Lung microvascular endothelial cell (primary cell): ENCODE measurements around the gene HELQ. TPM values are rescaled to one million over a fixed set of nuclear protein-coding genes. Genes with fewer than 3 reads are reported as not detected.

Experiments used
- DNase-seq, 2 donors: peaks; one replicate each; pipeline versions ENCODE4 v3.0.0 to v3.0.0-alpha.2; 2010; ENCODE audit warnings: low read depth in 2 of 2
- total RNA-seq: library from RNA; depleted of rRNA; stranded (reverse); fragments of >200 nt; gene quantifications from 2 replicates; pipeline ENCODE4 v1.2.1, GENCODE V29; 2014

Gene HELQ
- total RNA-seq, 1 donor from 2014 or later, result 17.7 TPM

DNA sequence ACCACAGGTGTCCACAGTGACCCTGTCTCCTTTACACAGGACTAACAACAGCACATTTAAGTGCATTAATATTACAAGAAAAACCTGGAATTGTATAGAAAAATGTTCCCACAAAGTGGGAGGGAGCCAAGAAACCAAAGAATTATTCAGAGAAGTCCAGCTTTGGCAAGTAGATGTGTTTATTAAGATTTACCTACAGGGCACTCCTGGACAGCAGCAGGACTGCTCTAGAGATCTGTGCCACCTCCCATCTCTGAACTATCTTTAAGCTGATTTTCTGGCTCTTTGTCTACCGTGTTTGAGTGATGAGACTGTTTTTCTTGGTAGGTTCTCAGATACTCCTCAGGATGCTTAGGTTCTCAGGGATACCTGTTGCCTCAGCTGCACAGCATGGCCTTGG lies 82.7 kb downstream of the HELQ start:
- no peak for DNase-seq

DNA sequence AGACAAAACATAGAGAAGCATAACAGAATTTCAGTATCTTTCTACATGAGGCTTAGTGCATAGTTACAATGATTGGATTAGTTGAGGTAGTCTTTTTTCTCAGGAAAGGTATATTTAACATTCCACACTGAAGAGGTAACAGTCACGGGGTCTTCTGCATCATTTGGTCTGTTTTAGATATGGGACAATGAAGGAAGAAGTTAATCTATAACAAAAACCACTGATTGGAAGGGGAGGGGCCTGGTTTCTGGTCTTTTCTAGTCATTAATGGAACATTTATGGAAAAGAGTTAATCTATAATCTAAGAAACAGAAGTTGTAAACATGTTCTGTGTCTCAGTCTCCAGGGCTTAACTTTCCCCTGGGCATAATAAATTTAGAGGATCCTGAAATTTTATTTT lies 83.7 kb downstream of the HELQ start:
- DNase-seq, result no peak

DNA sequence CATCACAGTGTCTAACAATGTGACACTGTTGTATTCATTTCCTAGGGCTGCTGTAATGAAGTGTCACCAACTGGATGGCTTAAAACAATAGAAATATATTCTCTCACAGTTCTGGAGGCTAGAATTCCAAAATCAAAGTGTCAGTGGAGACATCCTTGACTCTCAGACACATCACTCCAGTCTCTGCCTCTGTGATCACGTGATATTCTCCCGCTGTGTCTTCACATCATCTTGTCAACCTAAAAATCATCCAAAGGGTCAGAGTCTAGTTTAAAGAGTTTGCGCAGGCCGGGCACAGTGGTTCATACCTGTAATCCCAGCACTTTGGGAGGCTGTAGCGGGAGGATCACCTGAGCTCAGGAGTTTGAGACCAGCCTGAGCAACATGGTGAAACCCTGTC lies 84.4 kb downstream of the HELQ start:
- DNase-seq, result no peak

DNA sequence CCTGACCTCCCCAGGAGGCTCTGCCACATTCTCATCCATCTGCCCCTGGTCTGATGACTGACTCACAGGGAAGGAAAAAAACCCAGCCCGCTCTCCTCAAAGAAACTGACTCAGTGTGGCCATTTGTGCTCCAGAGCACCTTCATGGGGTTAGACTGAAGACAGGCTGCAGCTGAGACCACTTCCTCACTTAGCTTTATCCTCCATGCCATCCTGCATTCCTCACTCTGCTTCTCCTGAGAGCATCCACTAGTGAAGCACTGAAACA lies 85.0 kb downstream of the HELQ start:
- DNase-seq, result peak in 1 of 2 donors; percentile 17

DNA sequence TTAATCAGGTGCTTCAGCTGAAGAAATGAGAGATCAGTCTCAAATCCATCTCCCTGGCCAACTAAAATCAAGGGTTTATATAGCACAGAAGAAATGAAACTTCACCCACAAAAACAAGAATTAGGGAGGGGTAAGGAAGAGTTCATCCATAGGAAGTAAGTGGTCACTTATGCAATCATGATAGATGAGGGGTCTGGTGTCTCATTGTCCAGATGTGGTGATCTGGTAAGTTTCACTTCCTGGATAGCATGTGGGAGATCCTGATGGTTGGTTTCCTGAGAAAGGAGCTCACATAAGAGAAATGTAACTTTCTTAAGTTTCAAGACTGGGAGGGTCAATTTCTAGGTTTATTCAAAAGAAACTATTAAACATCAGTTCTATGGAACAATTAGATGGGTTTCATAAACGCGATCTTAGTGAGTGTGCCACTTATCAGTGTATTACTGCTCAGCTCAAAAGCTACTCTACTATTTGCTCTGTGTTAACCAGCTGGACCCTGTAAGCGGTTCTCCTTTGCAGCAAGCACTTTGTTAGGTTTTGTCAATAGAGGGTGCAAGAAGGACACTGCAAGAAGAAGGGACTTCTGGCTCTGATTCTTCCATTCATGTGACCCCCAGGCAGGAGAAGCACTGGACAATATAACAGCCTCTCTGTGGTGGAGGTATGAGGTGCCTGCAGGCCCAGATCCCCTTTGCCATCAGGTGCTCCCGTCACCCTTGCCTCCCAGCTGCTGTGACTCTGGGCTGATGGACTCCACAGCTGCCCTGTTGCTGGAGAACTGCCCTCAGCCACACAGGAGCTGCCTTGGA lies 85.6 kb downstream of the HELQ start:
- peak in 1 of 2 donors; percentile 9 for DNase-seq

DNA sequence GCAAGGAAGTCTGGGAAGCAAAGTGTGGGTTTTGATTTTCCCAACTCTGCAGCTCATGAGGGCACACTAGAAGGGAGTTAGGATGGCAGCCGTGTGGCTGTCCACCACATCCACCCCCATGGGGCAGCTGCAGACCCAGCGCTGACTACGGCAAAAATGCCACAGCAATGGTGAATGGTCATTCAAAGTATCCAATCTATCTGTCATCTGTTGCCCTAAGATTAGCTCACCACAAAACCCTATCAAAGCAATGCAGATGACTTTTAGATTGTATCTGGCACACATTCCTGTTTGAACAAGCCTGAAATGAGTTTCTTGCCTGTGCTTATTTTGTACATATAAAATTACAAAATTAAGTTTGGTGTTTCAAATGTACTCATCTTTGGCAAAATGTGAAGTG lies 91.3 kb downstream of the HELQ start:
- DNase-seq, result no peak

DNA sequence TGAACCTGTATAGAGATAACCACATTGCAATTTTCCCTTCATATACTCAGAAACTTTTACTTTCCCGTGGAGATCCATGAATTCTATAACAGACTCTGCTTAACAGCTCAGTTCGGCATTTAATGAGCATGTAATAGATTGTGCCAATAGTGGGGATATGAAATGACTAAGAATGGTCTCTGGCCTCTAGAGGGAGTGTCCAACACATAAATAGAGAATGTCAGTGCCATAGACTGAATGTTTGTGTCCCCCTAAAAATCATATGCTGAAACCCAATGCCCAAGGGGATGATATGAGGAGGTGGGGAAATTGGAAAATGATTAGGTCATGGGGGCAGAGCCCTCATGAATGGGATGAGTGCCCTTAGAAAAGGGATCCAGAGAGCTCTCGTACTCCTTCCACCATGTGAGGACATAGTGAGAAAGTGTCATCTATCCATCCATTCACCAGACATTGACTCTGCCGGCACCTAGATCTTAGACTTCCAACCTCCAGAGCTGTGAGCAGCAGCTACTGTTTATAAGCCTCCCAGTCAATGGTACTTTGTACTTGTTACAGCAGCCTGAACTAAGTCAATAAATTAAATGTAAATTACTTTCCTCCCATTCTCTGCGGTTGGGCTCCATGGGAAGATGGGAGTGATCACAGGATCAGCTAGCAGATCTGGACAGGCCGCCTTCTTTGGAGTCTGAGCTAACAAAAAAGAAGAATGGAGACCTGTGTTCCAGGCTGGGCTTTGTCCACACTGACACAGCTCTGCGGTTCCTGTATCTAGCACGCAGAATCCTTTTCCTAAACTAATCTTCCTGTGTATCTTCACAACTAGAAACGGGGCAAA lies 92.9 kb downstream of the HELQ start:
- peak; percentile 48 to 68 for DNase-seq

DNA sequence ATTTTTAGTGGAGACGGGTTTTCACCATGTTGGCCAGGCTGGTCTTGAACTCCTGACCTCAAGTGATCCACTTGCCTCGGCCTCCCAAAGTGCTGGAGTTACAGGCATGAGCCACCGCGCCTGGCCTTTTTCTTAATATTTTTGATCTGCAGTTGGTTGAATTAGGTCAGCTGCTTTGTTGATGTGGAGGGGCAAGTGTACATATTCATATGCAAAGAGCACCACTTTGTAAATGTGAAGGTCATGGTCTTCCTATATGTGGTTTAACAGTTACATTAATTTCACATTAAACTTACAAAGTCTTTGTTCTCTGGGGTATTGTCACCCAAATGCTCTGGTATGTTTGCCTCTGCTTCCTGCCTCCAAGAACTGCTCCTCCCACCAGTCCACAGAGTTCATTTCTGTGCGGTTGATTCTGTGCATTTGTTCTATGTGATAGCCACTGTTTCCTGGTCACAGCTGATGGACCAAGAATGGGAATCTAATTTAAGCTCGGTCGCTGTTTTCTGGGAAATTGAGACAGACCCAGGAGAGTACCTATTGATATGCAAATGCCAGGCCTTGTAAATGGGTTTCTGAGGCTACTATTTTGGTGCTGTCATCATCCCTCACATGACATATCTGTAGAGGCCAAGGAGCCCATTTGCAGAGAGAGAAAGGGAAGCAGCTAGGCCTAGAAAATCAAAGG lies 94.1 kb downstream of the HELQ start:
- DNase-seq, result no peak

DNA sequence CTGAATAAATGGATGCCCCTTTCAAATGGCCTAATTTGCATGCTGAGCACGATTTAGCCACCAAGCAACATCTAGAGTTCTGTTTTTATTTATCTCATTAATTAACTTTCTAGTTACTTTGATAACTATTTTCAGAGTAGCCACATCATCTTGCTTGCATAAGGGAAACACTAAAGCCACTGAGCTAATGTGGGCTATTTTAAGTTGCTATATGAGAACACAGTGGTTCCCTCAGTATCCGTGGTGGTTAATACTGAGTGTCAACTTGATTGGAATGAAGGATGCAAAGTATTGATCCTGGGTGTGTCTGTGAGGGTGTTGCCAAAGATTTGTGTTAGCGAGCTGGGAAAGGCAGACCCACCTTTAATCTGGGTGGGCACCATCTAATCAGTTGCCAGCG lies 95.6 kb downstream of the HELQ start:
- DNase-seq, result no peak

DNA sequence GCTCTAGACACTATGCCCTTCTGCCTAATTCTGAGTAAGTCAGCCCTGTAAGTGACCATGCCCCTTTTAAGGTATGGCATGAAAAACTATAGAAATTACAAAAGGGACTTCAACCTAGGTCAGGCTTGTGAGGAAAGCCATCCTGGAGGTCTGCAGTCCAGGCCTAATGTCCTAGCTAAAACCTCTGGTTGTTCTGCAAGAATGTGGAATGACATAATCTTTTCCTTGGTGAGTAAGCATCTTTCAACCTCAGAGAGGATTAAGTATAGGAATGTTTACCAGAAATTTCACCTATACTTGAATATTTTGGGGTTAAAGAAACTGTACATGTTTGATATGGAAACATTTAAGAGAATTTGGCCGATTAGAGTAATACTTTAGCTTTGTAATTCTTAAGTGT lies 97.2 kb downstream of the HELQ start:
- peak in 1 of 2 donors; percentile 61 for DNase-seq

Other genes with a start within 250 kb of the HELQ start
- gene COQ2, start 171.0 kb downstream of the HELQ start, total RNA-seq, result 18.7 and 20.5 TPM in 2 replicates
- gene HPSE, start 121.0 kb downstream of the HELQ start, total RNA-seq, result 4.4 and 7.3 TPM in 2 replicates
- gene MRPS18C, start 235 bp upstream of the HELQ start, total RNA-seq, result 15.7 and 19.6 TPM in 2 replicates
- 17.2 and 20.2 TPM in 2 replicates for gene ABRAXAS1, start 29.3 kb upstream of the HELQ start, total RNA-seq
- 18.5 and 23.4 TPM in 2 replicates for gene GPAT3, start 80.3 kb upstream of the HELQ start, total RNA-seq